ENCODE measurements around the gene REPIN1. TPM values are rescaled to one million over a fixed set of nuclear protein-coding genes. Genes with fewer than 3 reads are reported as not detected.

REPIN1 gene
- total RNA-seq, 4 donors from 2014 or later: 47.8 to 71.4 (median 63.9) TPM

- intact Hi-C loops (cut with DNase I; ENCODE audit: low total_unique reads): no loop called here
- WGBS, 2 donors: 70 to 72% methylated on average over 19 to 21 of the region's 21 CpGs
- no peak overlapping the region for H3K4me3 ChIP-seq (ENCODE audit: low read depth, poor library complexity, severe bottlenecking)
- DNase-seq (ENCODE audit: low spot score in 2 of 2): no peak
- TF ChIP-seq, protein P1, sequence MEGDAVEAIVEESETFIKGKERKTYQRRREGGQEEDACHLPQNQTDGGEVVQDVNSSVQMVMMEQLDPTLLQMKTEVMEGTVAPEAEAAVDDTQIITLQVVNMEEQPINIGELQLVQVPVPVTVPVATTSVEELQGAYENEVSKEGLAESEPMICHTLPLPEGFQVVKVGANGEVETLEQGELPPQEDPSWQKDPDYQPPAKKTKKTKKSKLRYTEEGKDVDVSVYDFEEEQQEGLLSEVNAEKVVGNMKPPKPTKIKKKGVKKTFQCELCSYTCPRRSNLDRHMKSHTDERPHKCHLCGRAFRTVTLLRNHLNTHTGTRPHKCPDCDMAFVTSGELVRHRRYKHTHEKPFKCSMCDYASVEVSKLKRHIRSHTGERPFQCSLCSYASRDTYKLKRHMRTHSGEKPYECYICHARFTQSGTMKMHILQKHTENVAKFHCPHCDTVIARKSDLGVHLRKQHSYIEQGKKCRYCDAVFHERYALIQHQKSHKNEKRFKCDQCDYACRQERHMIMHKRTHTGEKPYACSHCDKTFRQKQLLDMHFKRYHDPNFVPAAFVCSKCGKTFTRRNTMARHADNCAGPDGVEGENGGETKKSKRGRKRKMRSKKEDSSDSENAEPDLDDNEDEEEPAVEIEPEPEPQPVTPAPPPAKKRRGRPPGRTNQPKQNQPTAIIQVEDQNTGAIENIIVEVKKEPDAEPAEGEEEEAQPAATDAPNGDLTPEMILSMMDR (IDR thresholded peaks at IDR 0.05): no peak
- TF ChIP-seq POLR2A (IDR thresholded peaks at IDR 0.05): no peak
Measured at GRCh38 chr7:150373049-150373801, 4.6 kb downstream of the REPIN1 start.

- intact Hi-C loops (cut with DNase I; ENCODE audit: low total_unique reads): no loop called here
- H3K4me3 ChIP-seq (ENCODE audit: low read depth, poor library complexity, severe bottlenecking): no peak overlapping the region
- no peak for DNase-seq (ENCODE audit: low spot score in 2 of 2)
- TF ChIP-seq, protein P1 (IDR thresholded peaks at IDR 0.05): no peak
- no peak for TF ChIP-seq POLR2A (IDR thresholded peaks at IDR 0.05)
- 86 to 94% methylated on average over 4 of the region's 4 CpGs for WGBS, 2 donors
Measured at GRCh38 chr7:150374026-150374425, 5.4 kb downstream of the REPIN1 start.

DNA sequence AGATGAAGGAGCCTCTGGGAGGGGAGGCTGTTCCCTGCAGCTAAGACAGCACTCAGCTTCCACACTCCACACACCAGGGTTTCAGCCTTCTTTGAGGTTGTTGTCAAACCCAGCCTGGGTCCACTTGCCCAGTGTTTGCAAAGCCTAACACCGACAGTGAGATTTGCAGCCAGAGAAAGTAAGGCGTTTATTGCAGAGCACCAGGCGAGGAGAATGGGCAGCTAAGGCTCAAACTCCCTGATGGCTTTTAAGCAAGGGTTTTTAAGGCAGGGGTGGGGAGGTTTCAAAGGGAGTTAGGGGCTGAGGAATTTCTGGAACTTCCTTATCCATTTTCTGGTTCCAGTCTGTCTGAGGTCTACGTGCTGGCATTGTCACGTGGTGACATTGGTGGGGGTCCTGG is 5.8 kb downstream of the REPIN1 start:
- intact Hi-C loops (cut with DNase I; ENCODE audit: low total_unique reads): no loop called here
- H3K4me3 ChIP-seq (ENCODE audit: low read depth, poor library complexity, severe bottlenecking): no peak overlapping the region
- no peak for DNase-seq (ENCODE audit: low spot score in 2 of 2)
- TF ChIP-seq, protein P1 (IDR thresholded peaks at IDR 0.05): no peak
- no peak for TF ChIP-seq POLR2A (IDR thresholded peaks at IDR 0.05)
- WGBS, 2 donors: 91 to 92% methylated on average over 5 of the region's 5 CpGs

GRCh38 chr7:150375662-150376521 is 7.3 kb downstream of the REPIN1 start:
- intact Hi-C loops (cut with DNase I; ENCODE audit: low total_unique reads): no loop called here
- no peak for TF ChIP-seq POLR2A (IDR thresholded peaks at IDR 0.05)
- TF ChIP-seq, protein P1 (IDR thresholded peaks at IDR 0.05): no peak
- WGBS, 2 donors: 76 to 78% methylated on average over 10 of the region's 10 CpGs
- H3K4me3 ChIP-seq (ENCODE audit: low read depth, poor library complexity, severe bottlenecking): no peak overlapping the region
- DNase-seq (ENCODE audit: low spot score in 2 of 2): no peak

DNA sequence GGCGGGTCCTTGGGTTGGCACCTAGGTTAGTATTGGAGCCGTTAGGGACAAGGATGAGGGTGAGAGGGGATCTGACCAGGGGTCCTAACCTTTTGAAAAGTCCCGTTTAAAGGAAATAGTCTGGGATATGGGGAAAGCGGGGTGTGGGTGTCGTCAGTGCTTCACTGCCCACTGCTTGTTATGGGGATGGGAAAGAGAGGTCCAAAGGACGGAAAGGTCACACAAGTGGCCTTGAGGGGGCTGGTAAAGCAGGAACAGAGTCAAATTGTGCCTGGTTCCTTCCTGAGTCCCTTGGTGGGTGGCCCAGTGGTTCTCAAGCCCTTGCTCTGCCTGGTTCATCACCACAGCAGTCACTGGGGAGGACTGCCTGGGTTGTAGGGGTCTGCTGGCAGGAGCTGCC is 7.9 kb downstream of the REPIN1 start:
- intact Hi-C loops (cut with DNase I; ENCODE audit: low total_unique reads): no loop called here
- 67 to 68% methylated on average over 6 of the region's 6 CpGs for WGBS, 2 donors
- no peak for DNase-seq (ENCODE audit: low spot score in 2 of 2)
- no peak overlapping the region for H3K4me3 ChIP-seq (ENCODE audit: low read depth, poor library complexity, severe bottlenecking)
- TF ChIP-seq, protein P1 (IDR thresholded peaks at IDR 0.05): no peak
- no peak for TF ChIP-seq POLR2A (IDR thresholded peaks at IDR 0.05)
